Activated T-cell treated with anti-CD3 and anti-CD28 coated beads, Interleukin-2, amount 50 U/mL, for 24 hours (primary cell): ENCODE results near the gene CLCN4.

Source experiments
- DNase-seq: peaks from one replicate; pipeline ENCODE4 v3.0.0-alpha.2; 2020
- H3K27ac Mint-ChIP-seq: 2 replicates; pipeline ENCODE4 v1.8.0; 2020; ENCODE audit warnings: mild to moderate bottlenecking, mixed read lengths
- H3K27me3 Mint-ChIP-seq: 2 replicates; pipeline ENCODE4 v1.8.0; 2020; ENCODE audit warnings: mixed read lengths
- H3K36me3 Mint-ChIP-seq: 2 replicates; pipeline ENCODE4 v1.8.0; 2020; ENCODE audit warnings: low read depth, mixed read lengths
- H3K4me1 Mint-ChIP-seq: 2 replicates; pipeline ENCODE4 v1.8.0; 2020; ENCODE audit warnings: low read depth, mixed read lengths
- H3K4me3 Mint-ChIP-seq: 2 replicates; pipeline ENCODE4 v1.8.0; 2020; ENCODE audit warnings: mild to moderate bottlenecking, moderate library complexity, mixed read lengths
- H3K9me3 Mint-ChIP-seq: 2 replicates; pipeline ENCODE4 v1.8.0; 2020; ENCODE audit warnings: mixed read lengths

The CLCN4 gene

DNA sequence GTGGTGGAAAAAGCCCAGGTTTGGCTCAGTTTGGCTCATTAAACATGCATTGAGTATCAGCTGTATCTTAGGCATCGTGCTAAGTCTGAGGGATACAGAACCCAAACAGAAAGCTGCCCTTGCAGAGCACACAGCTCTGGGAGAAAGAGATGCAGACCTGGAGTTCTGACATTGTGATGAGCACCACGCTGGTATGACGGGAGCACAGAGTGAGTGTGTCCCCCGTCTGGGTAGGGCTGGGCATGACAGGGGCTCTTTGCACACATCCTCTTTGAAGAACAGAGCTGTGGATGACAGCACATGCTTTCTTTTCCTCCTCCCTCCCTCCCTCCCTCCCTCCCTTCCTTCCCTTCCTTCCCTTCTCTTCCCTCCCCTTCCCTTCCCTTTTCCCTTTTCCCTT lies 52.2 kb downstream of the CLCN4 start:
- Mint-ChIP-seq H3K4me1 (no peaks in the 10 kb centered on the region), H3K4me3 (no peak overlapping the region), H3K36me3 (no peaks in the 10 kb centered on the region), H3K27ac (no peak overlapping the region), H3K9me3 (no peaks in the 10 kb centered on the region), H3K27me3 (peaks cover 40% of the 10 kb centered on the region)
- DNase-seq, result no peak

DNA sequence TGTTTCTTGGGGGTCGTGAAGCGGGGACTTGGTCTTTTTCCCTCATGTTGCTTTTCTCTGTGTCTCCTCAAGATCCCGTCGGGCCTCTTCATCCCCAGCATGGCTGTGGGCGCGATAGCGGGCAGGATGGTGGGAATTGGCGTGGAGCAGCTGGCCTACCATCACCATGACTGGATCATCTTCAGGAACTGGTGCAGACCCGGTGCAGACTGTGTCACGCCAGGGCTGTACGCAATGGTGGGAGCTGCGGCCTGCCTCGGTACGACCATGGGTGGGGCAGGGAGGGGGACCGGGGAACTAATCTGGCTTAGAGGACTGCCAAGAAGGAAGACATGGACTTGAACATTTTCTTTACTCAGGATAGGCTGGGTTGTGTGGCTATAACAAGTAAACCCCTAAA lies 55.6 kb downstream of the CLCN4 start:
- Mint-ChIP-seq H3K4me1 (no peaks in the 10 kb centered on the region), H3K27me3 (peaks cover 24% of the 10 kb centered on the region), H3K27ac (no peak overlapping the region), H3K36me3 (no peaks in the 10 kb centered on the region), H3K4me3 (no peak overlapping the region), H3K9me3 (no peaks in the 10 kb centered on the region)
- DNase-seq, result no peak

DNA sequence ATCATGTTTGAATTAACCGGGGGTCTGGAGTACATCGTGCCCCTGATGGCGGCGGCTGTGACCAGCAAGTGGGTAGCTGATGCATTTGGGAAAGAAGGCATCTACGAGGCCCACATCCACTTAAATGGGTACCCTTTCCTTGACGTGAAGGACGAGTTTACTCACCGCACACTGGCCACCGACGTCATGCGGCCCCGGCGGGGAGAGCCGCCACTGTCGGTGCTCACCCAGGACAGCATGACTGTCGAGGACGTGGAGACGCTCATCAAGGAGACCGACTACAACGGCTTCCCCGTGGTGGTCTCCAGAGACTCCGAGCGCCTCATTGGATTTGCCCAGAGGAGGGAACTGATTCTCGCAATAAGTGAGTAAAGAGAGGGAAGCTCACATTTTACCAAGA lies 56.9 kb downstream of the CLCN4 start:
- Mint-ChIP-seq H3K27ac (no peak overlapping the region), H3K4me1 (no peaks in the 10 kb centered on the region), H3K36me3 (no peaks in the 10 kb centered on the region)

DNA sequence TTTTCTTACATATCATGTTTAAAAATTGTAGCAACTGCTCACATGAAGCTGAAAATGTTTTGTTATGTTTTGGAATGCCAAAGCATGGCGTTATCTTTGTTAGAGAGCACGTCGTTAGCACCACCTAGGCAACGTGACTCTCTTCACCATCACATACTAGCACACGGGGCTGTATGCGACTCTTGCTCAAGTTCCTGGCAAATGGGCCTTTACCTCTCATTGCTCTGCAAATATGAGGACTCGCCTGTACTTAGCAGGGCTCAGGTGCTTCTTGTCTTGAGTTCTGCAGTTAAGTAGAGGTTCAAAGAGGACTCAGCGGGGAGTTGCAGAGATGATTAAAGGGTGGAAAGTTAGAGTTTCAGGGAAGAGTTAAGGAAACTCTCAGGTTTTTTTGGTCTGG lies 59.4 kb downstream of the CLCN4 start:
- Mint-ChIP-seq H3K27me3 (peaks cover 19% of the 10 kb centered on the region), H3K9me3 (no peaks in the 10 kb centered on the region), H3K36me3 (no peaks in the 10 kb centered on the region), H3K27ac (no peak overlapping the region), H3K4me3 (no peak overlapping the region), H3K4me1 (no peaks in the 10 kb centered on the region)
- no peak for DNase-seq

More for the DNA sequence above, 56.9 kb downstream of the CLCN4 start:
- H3K4me3 Mint-ChIP-seq, result no peak overlapping the region
- H3K9me3 Mint-ChIP-seq, result no peaks in the 10 kb centered on the region
- no peak for DNase-seq
- H3K27me3 Mint-ChIP-seq, result peaks cover 14% of the 10 kb centered on the region

DNA sequence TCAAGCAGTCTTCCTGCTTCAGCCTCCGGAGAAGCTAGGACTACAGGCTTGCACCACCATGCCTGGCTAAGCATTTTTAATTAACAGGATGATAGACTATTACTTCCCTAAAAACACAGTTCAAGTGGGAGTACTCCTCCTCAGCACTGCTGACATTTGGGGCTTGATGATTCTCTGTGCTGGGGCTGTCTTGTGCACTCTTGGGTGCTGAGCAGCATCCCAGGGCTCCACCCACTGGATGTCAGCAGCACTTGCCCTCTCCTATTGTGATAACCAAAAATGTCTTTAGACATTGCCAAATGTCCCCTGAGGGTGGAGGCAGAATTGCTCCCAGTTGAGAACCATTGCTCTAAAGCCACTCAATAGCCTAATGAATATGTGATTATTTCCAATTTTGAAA lies 60.4 kb downstream of the CLCN4 start:
- no peaks in the 10 kb centered on the region for H3K36me3 Mint-ChIP-seq
- peaks cover 18% of the 10 kb centered on the region for H3K27me3 Mint-ChIP-seq
- no peak overlapping the region for H3K27ac Mint-ChIP-seq
- H3K9me3 Mint-ChIP-seq, result no peaks in the 10 kb centered on the region
- no peaks in the 10 kb centered on the region for H3K4me1 Mint-ChIP-seq
- no peak overlapping the region for H3K4me3 Mint-ChIP-seq
- no peak for DNase-seq

DNA sequence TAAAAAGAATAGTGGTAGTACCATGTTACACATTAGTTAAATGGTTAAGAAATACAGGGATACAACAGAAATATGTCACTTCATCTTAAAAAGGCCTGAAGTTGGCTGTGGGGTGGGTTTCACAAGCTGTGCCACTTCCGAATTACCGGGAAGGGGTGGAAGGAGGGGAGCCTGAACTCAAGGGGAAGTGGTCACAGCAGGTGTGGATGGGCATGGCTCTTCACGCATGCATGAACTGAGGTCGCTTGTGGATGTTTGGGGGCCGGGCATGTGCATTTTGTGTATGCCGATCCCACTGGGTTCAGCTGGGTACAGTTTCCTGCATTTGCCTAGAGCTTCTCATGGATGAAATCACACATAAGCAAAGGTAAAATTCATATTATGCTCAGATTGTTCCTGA lies 64.9 kb downstream of the CLCN4 start:
- Mint-ChIP-seq H3K9me3 (no peaks in the 10 kb centered on the region), H3K36me3 (no peaks in the 10 kb centered on the region), H3K27me3 (peaks cover 32% of the 10 kb centered on the region), H3K4me3 (no peak overlapping the region), H3K4me1 (no peaks in the 10 kb centered on the region), H3K27ac (no peak overlapping the region)
- DNase-seq, result no peak

DNA sequence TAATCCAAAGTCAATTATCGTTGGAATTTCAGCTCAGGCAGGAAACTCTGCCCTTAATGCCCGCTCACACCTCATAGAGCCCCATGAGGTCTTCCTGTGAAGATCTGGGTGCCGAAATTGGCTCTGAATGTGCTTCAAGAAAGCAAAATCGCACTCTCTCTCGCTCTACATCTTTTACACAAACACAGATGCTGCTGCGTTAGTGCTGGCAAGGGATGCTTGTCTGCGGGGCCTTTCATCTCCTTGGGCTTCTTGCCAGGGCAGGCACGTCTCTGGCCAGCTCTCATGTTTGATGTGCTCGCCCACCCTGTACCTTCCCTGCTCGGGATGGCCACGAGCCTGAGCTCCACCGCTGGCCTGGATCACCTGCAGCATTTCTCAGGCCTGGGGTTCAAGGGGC lies 66.5 kb downstream of the CLCN4 start:
- Mint-ChIP-seq H3K9me3 (no peaks in the 10 kb centered on the region), H3K4me1 (no peaks in the 10 kb centered on the region), H3K27me3 (peaks cover 40% of the 10 kb centered on the region), H3K27ac (no peak overlapping the region), H3K36me3 (no peaks in the 10 kb centered on the region), H3K4me3 (no peak overlapping the region)
- DNase-seq, result no peak

DNA sequence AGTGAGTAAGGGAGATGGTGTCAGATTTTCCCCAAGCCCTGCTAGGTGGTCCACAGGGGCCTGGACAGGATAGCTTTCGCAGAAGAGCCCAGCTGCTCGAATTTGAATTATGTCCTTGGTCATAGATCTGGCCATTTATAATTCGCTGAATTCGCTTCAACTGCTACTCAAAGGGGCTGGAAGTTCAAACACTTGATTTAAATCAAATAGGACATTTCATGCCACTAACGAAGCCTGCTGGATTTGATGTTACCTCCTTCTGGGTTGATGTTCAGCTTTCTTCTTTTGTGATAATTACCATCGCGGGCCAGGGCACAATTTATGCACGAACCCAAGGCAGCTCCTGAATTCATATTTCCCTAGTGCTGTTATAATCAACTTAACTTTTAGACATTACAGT lies 67.0 kb downstream of the CLCN4 start:
- Mint-ChIP-seq H3K36me3 (no peaks in the 10 kb centered on the region), H3K4me3 (no peak overlapping the region), H3K27me3 (peaks cover 40% of the 10 kb centered on the region), H3K4me1 (no peaks in the 10 kb centered on the region), H3K27ac (no peak overlapping the region), H3K9me3 (no peaks in the 10 kb centered on the region)
- no peak for DNase-seq

DNA sequence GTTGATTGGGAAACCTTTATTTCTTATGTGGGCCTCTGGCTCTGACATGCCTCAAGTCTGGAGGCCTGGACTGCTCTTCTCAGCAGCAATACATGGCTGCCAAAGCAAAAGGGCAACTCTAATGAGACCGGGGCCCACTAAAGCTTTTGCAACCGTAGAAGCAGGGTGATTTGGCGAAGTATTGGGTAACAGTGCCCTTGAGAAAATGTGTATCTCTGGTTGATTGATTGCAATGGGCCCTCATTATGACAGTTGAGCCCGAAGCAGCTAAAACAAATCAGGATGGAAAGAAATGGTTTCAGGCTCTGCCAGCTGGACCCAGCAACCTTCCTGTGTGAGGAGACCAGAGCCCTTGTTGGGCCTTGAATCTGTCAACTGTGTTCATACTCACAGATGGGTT lies 73.4 kb downstream of the CLCN4 start:
- Mint-ChIP-seq H3K36me3 (no peaks in the 10 kb centered on the region), H3K27ac (no peak overlapping the region), H3K27me3 (peaks cover 20% of the 10 kb centered on the region), H3K4me1 (no peaks in the 10 kb centered on the region), H3K4me3 (no peak overlapping the region), H3K9me3 (no peaks in the 10 kb centered on the region)
- no peak for DNase-seq

DNA sequence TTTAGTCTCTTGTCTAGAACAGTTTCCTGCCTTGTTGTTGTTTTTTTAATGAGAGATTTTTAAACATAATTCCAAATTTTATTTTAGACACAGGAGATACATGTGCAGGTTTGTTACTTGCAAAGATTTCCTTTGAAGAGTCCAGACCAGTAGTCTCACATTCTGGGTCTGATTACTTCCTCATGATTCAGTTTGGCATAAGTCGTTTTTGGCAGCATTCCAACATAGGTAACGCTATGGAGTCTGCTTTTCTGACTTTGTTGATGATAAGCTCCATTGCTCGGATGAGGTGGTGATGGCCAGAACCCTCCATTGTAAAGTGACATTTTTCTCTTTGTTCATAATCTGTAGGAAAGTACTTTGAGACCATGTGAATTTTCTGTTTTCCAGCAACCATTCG lies 74.7 kb downstream of the CLCN4 start:
- Mint-ChIP-seq H3K4me1 (no peaks in the 10 kb centered on the region), H3K4me3 (no peak overlapping the region), H3K27me3 (peaks cover 18% of the 10 kb centered on the region), H3K27ac (no peak overlapping the region), H3K9me3 (no peaks in the 10 kb centered on the region), H3K36me3 (no peaks in the 10 kb centered on the region)
- DNase-seq, result no peak

DNA sequence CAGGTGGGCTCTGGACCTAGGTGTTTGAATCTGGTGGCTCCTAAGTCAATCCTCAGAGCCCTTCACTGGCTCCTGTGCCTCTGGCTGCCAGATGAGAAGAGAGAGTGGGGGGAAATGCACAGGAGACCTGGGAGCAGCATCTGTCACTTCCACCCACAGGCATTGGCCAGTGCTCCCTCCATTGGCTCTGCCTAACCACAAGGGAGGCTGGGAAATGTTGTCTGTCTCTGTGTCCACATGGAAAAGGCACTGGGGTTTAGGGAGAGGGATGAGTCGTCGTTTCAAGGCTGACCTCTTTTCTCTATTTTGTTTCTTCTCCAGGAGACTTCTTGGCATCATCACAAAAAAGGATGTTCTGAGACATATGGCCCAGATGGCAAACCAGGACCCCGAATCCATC lies 76.4 kb downstream of the CLCN4 start:
- Mint-ChIP-seq H3K4me1 (no peaks in the 10 kb centered on the region), H3K9me3 (no peaks in the 10 kb centered on the region), H3K4me3 (no peak overlapping the region), H3K27me3 (peaks cover 20% of the 10 kb centered on the region), H3K36me3 (no peaks in the 10 kb centered on the region), H3K27ac (no peak overlapping the region)
- no peak for DNase-seq

DNA sequence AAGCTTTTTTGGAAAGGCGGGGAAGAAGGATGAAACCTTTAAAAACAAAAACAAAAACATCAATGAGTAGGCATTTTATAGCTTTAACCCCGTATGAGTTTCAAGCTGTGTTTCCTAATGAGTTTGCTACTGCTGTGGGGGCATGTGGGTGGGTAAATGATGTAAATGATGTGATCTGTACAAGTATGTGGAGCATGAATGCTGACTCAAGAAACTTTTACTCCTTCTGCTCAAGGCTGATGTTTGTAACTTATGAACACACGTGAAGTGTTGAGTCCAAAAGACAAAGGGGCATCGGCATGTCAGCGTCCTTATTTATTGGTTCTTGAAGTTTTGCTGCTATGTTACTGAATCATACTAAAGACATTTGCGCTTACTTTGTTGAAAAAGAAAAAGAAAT lies 76.9 kb downstream of the CLCN4 start:
- no peak overlapping the region for H3K4me3 Mint-ChIP-seq
- peaks cover 21% of the 10 kb centered on the region for H3K27me3 Mint-ChIP-seq
- no peaks in the 10 kb centered on the region for H3K9me3 Mint-ChIP-seq
- H3K36me3 Mint-ChIP-seq, result no peaks in the 10 kb centered on the region
- no peaks in the 10 kb centered on the region for H3K4me1 Mint-ChIP-seq
- no peak overlapping the region for H3K27ac Mint-ChIP-seq
- DNase-seq, result no peak

DNA sequence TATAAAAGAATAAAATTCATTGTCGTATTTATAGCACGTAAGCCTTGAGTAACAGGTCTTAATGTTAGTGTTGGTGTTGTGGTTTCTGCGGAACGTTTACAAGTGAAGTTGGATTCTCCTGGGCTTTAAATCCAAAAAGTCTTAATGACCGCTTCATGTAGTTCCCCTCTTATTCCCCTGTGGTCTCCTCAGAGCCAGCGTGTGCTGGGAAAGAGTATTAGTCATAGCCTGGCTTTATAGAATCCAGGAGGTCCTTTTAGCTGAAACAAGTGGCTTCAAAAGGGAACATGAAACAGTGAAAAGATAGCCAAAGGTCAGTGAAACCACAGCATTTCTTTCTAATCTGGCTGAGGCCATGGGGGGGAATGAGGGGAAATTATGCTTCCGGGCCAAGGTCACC lies 79.1 kb downstream of the CLCN4 start:
- peaks cover 30% of the 10 kb centered on the region for H3K27me3 Mint-ChIP-seq
- H3K36me3 Mint-ChIP-seq, result no peaks in the 10 kb centered on the region
- H3K27ac Mint-ChIP-seq, result no peak overlapping the region
- no peaks in the 10 kb centered on the region for H3K9me3 Mint-ChIP-seq
- no peak overlapping the region for H3K4me3 Mint-ChIP-seq
- H3K4me1 Mint-ChIP-seq, result no peaks in the 10 kb centered on the region
- no peak for DNase-seq

DNA sequence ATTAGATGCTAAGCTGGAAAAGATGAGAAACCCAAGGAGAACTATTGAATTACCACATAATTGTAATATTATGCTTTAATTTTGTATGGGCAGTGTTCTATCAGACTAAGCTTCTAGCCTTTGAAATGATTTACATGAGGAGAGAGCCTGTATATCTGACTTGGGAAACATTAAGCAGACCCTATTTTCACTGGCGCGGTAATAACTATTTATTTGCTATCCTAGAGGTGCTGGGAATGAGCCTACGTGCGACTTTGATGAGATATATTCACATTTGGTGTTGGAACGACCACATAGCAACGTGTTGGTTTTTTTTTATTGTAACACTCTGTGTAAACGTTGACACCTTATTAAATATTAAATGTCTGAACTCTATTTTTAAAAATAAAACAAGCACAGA lies 80.5 kb downstream of the CLCN4 start:
- Mint-ChIP-seq H3K4me1 (no peaks in the 10 kb centered on the region), H3K27ac (no peak overlapping the region), H3K27me3 (peaks cover 34% of the 10 kb centered on the region), H3K9me3 (no peaks in the 10 kb centered on the region), H3K36me3 (no peaks in the 10 kb centered on the region), H3K4me3 (no peak overlapping the region)
- DNase-seq, result no peak

DNA sequence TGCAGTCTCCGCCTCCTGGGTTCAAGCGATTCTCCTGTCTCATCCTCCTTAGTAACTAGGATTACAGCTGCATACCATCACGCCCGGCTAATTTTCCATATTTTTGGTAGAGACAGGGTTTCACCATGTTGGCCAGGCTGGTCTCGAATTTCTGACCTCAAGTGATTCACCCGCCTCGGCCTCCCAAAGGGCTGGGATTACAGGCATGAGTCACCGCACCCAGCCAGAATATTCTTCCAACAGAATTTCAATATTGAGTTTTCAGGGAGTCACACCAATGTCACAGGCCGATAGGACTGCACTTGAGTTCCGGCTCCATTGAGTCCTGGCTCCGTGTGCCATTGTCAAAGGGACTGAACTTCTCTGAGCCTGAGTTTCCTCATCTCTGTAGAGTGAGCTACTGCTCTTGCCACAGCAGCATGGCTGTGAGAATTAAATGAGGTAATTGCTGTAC lies 82.9 kb downstream of the CLCN4 start:
- no peaks in the 10 kb centered on the region for H3K36me3 Mint-ChIP-seq
- H3K4me3 Mint-ChIP-seq, result no peak overlapping the region
- no peak overlapping the region for H3K27ac Mint-ChIP-seq
- peaks cover 32% of the 10 kb centered on the region for H3K27me3 Mint-ChIP-seq
- DNase-seq, result no peak
- no peaks in the 10 kb centered on the region for H3K4me1 Mint-ChIP-seq
- H3K9me3 Mint-ChIP-seq, result no peaks in the 10 kb centered on the region

DNA sequence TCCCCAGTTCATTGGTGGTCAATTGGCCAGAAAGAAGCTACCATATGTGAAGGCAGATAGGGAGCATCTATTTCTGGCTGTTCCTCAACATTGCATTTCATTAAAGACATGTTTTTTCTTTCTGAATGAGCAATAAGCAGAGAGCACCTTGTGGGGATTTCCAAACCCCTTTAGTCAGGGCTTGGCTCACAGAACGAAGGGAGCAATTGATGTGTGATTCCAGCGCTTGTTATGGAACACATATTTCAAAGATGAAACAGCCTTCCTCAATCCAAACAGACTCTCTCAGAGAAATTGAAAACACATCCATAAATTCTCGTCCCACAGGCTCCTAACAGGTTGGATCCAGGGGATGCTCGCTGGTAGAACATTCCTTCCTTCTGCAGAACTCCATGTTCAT lies 84.1 kb downstream of the CLCN4 start:
- no peak for DNase-seq
- Mint-ChIP-seq H3K36me3 (no peaks in the 10 kb centered on the region), H3K4me3 (no peak overlapping the region), H3K27ac (no peak overlapping the region), H3K4me1 (no peaks in the 10 kb centered on the region), H3K9me3 (no peaks in the 10 kb centered on the region), H3K27me3 (peaks cover 34% of the 10 kb centered on the region)
